CD4-positive, alpha-beta T cell (primary cell): ENCODE measurements around the gene RAB5A. TPM values are rescaled to one million over a fixed set of nuclear protein-coding genes. Genes with fewer than 3 reads are reported as not detected.
"Not testable (repeated sequence)": the region's sequence is repeated elsewhere in the genome, so short reads cannot be mapped to it uniquely, and the experiment has no call there.

ENCODE experiments used
- ATAC-seq: fragments of 200-7000 bp; cut with Tn5 transposase; one replicate; pipeline ENCODE4 v1.10.0; 2022; ENCODE audit warnings: mild to moderate bottlenecking; ENCODE audit not compliant: poor library complexity
- CTCF ChIA-PET: fragments of 350-600 bp; sonication (Branson Sonifier 250); formaldehyde crosslinking; loops from one replicate; lab custom pipeline; 2021; ENCODE audit warnings: antibody characterized with exemption, inconsistent platforms; lab: Charles Lee
- POLR2A ChIA-PET: fragments of 350-600 bp; sonication (Branson Sonifier 250); formaldehyde crosslinking; loops from one replicate; lab custom pipeline; 2021; ENCODE audit warnings: antibody characterized with exemption, inconsistent platforms; lab: Charles Lee
- DNase-seq, 14 experiments: peaks; one replicate each; pipeline ENCODE4 v3.0.0-alpha.2; 2013 to 2020; ENCODE audit warnings: mixed read lengths in 2 of 14
- H3K27ac ChIP-seq, 2 donors: one replicate each; pipeline versions ENCODE4 v1.5.1 to v1.7.0; 2013; ENCODE audit warnings: low read length in 2 of 2, low read depth in 1 of 2, mild to moderate bottlenecking in 1 of 2
- H3K27me3 ChIP-seq, 2 experiments: 1 replicate in 1 of 2; 2 replicates in 1 of 2; pipeline versions ENCODE4 v1.6.1 to v1.7.0; 2013; ENCODE audit warnings: low read length in 2 of 2, control low read depth in 1 of 2, mild to moderate bottlenecking in 1 of 2, moderate library complexity in 1 of 2; ENCODE audit not compliant: insufficient read depth in 2 of 2, control insufficient read depth in 1 of 2
- H3K36me3 ChIP-seq: one replicate; pipeline ENCODE4 v1.6.1; 2013; ENCODE audit warnings: low read length, control low read depth; ENCODE audit not compliant: insufficient read depth
- H3K4me1 ChIP-seq: one replicate; pipeline ENCODE4 v1.6.1; 2013; ENCODE audit warnings: low read length, control low read depth; ENCODE audit not compliant: insufficient read depth
- H3K4me3 ChIP-seq: one replicate; pipeline ENCODE4 v1.5.1; 2013; ENCODE audit warnings: mild to moderate bottlenecking, low read length, moderate library complexity
- H3K9me3 ChIP-seq, 2 experiments: 1 replicate in 1 of 2; 2 replicates in 1 of 2; pipeline versions ENCODE4 v1.6.1 to v1.7.0; 2013; ENCODE audit warnings: low read length in 2 of 2, mild to moderate bottlenecking in 2 of 2, control low read depth in 1 of 2, moderate library complexity in 1 of 2; ENCODE audit not compliant: control insufficient read depth in 1 of 2, insufficient read depth in 1 of 2
- H3K27ac Mint-ChIP-seq: one replicate; pipeline ENCODE4 v1.8.0; 2020; ENCODE audit warnings: mixed read lengths
- H3K27me3 Mint-ChIP-seq: one replicate; pipeline ENCODE4 v1.8.0; 2021; ENCODE audit warnings: mixed read lengths
- H3K36me3 Mint-ChIP-seq: one replicate; pipeline ENCODE4 v1.8.0; 2021; ENCODE audit warnings: low read depth, mixed read lengths
- H3K4me1 Mint-ChIP-seq: one replicate; pipeline ENCODE4 v1.8.0; 2021; ENCODE audit warnings: low read depth, mixed read lengths
- H3K4me3 Mint-ChIP-seq: one replicate; pipeline ENCODE4 v1.8.0; 2020; ENCODE audit warnings: mild to moderate bottlenecking, mixed read lengths
- H3K9me3 Mint-ChIP-seq: one replicate; pipeline ENCODE4 v1.8.0; 2020; ENCODE audit warnings: mixed read lengths
- intact Hi-C, 2 experiments: fragments of 100-400 bp; cut with DNase I in 1 of 2; cut with micrococcal nuclease in 1 of 2; formaldehyde crosslinking; loops; one replicate each; pipeline versions ENCODE4 v1.15.1 to v1.9.0; 2023 to 2025; cut with DNase I, micrococcal nuclease
- total RNA-seq, 174 experiments: library from RNA in 2 of 174; stranded (reverse) in 2 of 174; gene quantifications; one replicate each; pipeline ENCODE4 v1.2.3 and lab custom pipeline; 2021 to 2026
- TF ChIP-seq, protein P1 (sequence below): fragments of 200-600 bp; IDR thresholded peaks from one replicate; pipeline ENCODE4 v1.8.0; 2022; ENCODE audit warnings: antibody characterized with exemption, mild to moderate bottlenecking

Gene RAB5A
- total RNA-seq, 2 experiments from 2014 or later, result 120 to 125 TPM

GRCh38 chr3:20028905-20029331 lies 82.0 kb downstream of the RAB5A start:
- H3K27ac Mint-ChIP-seq, result no peak overlapping the region
- TF ChIP-seq, protein P1, sequence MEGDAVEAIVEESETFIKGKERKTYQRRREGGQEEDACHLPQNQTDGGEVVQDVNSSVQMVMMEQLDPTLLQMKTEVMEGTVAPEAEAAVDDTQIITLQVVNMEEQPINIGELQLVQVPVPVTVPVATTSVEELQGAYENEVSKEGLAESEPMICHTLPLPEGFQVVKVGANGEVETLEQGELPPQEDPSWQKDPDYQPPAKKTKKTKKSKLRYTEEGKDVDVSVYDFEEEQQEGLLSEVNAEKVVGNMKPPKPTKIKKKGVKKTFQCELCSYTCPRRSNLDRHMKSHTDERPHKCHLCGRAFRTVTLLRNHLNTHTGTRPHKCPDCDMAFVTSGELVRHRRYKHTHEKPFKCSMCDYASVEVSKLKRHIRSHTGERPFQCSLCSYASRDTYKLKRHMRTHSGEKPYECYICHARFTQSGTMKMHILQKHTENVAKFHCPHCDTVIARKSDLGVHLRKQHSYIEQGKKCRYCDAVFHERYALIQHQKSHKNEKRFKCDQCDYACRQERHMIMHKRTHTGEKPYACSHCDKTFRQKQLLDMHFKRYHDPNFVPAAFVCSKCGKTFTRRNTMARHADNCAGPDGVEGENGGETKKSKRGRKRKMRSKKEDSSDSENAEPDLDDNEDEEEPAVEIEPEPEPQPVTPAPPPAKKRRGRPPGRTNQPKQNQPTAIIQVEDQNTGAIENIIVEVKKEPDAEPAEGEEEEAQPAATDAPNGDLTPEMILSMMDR, result no peak
- no peaks in the 10 kb centered on the region for H3K9me3 ChIP-seq
- H3K9me3 Mint-ChIP-seq, result no peaks in the 10 kb centered on the region
- no peak overlapping the region for H3K4me3 ChIP-seq
- POLR2A ChIA-PET, result no interaction called here
- no peaks in the 10 kb centered on the region for H3K4me1 ChIP-seq
- no peaks in the 10 kb centered on the region for H3K36me3 Mint-ChIP-seq
- no peaks in the 10 kb centered on the region for H3K27me3 Mint-ChIP-seq
- DNase-seq (no peak), ATAC-seq (no peak)
- H3K27ac ChIP-seq, result no peak overlapping the region
- no peaks in the 10 kb centered on the region for H3K36me3 ChIP-seq
- intact Hi-C loops, result no loop called here
- H3K4me3 Mint-ChIP-seq, result no peak overlapping the region
- H3K27me3 ChIP-seq, result no peaks in the 10 kb centered on the region
- CTCF ChIA-PET, result no interaction called here
- no peaks in the 10 kb centered on the region for H3K4me1 Mint-ChIP-seq

DNA sequence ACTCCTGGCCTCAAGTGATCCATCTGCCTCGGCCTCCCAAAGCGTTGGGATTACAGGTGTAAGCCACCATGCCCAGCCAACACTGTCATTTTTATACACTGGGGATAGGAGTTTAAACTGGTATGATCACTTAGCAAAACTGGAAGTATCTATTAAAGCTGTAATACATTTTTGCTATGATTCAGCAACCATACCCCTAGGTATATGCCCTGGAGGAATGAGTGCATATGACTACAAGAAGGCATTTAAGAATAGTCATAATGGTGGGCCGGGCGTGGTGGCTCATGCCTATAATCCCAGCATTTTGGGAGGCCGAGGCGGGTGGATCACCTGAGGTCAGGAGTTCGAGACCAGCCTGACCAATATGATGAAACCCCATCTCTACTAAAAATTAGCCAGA lies 85.0 kb downstream of the RAB5A start:
- H3K4me3 ChIP-seq, CTCF ChIA-PET: not testable (repeated sequence)

More for the DNA sequence above, 85.0 kb downstream of the RAB5A start:
- H3K27me3 Mint-ChIP-seq, H3K4me1 ChIP-seq, H3K27ac ChIP-seq, H3K36me3 ChIP-seq, H3K4me1 Mint-ChIP-seq, H3K9me3 ChIP-seq, H3K9me3 Mint-ChIP-seq, intact Hi-C loops, DNase-seq, H3K4me3 Mint-ChIP-seq, POLR2A ChIA-PET, ATAC-seq, H3K27me3 ChIP-seq, H3K36me3 Mint-ChIP-seq, H3K27ac Mint-ChIP-seq: not testable (repeated sequence)

Other genes starting within 250 kb of the RAB5A start
- 1 to 10 TPM in 1 of 2 experiments, under 1 TPM in 1; 0.99 to 1.2 TPM for gene EFHB, start 12.9 kb upstream of the RAB5A start, total RNA-seq
- not detected for gene PP2D1, start 65.2 kb downstream of the RAB5A start, total RNA-seq
- gene KAT2B, start 93.3 kb downstream of the RAB5A start, total RNA-seq, result 10 to 100 TPM; 50.9 to 54.4 TPM
- not detected for gene SGO1, start 239.1 kb downstream of the RAB5A start, total RNA-seq